ENCODE results near the gene TMEM163.

- no peak for TF ChIP-seq CTCF (IDR thresholded peaks at IDR 0.05)
- TF ChIP-seq ZNF232 (CRISPR knock-in tag; IDR thresholded peaks at IDR 0.05) = no peak
- no peak for TF ChIP-seq NR1H2 (CRISPR knock-in tag; IDR thresholded peaks at IDR 0.05)
- no peak for TF ChIP-seq ZBTB21 (CRISPR knock-in tag; IDR thresholded peaks at IDR 0.05; ENCODE audit: borderline replicate concordance)
- TF ChIP-seq ATF2 (CRISPR knock-in tag; IDR thresholded peaks at IDR 0.05; ENCODE audit: borderline replicate concordance, low read depth) = no peak
- no peak for TF ChIP-seq TEAD4 (CRISPR knock-in tag; IDR thresholded peaks at IDR 0.05)
- no peak for TF ChIP-seq NFYB (CRISPR knock-in tag; conservative IDR thresholded peaks at IDR 0.05; ENCODE audit: low read depth)
- TF ChIP-seq FOXK1 (CRISPR knock-in tag; IDR thresholded peaks at IDR 0.05) = no peak
Measured at GRCh38 chr2:134572314-134573084, 146.3 kb downstream of the TMEM163 start.

All from WTC11 (cell line).